DOHH2 (cell line): Measurements from ENCODE around the gene DCAF11.

Experiments
- H3F3A ChIP-seq: fragments of 200-600 bp; sonication (generic), shearing (Covaris generic); 2 replicates; pipeline ENCODE4 v1.6.0; 2016; ENCODE audit warnings: antibody characterized with exemption, mild to moderate bottlenecking; ENCODE audit not compliant: control insufficient read depth, insufficient read depth
- H3K27ac ChIP-seq: fragments of 200-600 bp; sonication (generic); 2 replicates; pipeline ENCODE4 v1.5.1; 2014; ENCODE audit warnings: low read depth, mild to moderate bottlenecking, low read length, moderate library complexity
- H3K27me3 ChIP-seq: fragments of 200-600 bp; sonication (generic); 2 replicates; pipeline ENCODE4 v1.6.1; 2014; ENCODE audit warnings: mild to moderate bottlenecking, low read length, mixed read lengths; ENCODE audit not compliant: control insufficient read depth
- H3K36me3 ChIP-seq: fragments of 200-600 bp; sonication (generic); 2 replicates; pipeline ENCODE4 v1.6.1; 2014; ENCODE audit warnings: mild to moderate bottlenecking, low read length, moderate library complexity, mixed read lengths; ENCODE audit not compliant: control insufficient read depth
- H3K4me1 ChIP-seq: fragments of 200-600 bp; sonication (generic); 2 replicates; pipeline ENCODE4 v1.6.1; 2014; ENCODE audit warnings: mild to moderate bottlenecking, low read length, mixed read lengths; ENCODE audit not compliant: control insufficient read depth
- H3K4me2 ChIP-seq: fragments of 200-600 bp; sonication (generic); 2 replicates; pipeline ENCODE4 v1.6.0; 2014; ENCODE audit warnings: mild to moderate bottlenecking, low read length, moderate library complexity
- H3K4me3 ChIP-seq: fragments of 200-600 bp; sonication (generic); 2 replicates; pipeline ENCODE4 v1.5.1; 2014; ENCODE audit warnings: mild to moderate bottlenecking, low read length, mixed read lengths
- H3K79me2 ChIP-seq: fragments of 200-600 bp; sonication (generic); 2 replicates; pipeline ENCODE4 v1.6.1; 2014; ENCODE audit warnings: mild to moderate bottlenecking, low read length, mixed read lengths; ENCODE audit not compliant: control insufficient read depth
- H3K9me2 ChIP-seq: fragments of 200-600 bp; sonication (generic); replicated peaks from 2 replicates; pipeline ENCODE4 v1.6.1; 2014; ENCODE audit warnings: mild to moderate bottlenecking, low read length, mixed read lengths; ENCODE audit not compliant: control insufficient read depth
- H3K9me3 ChIP-seq: fragments of 200-600 bp; sonication (generic); 2 replicates; pipeline ENCODE4 v1.6.1; 2014; ENCODE audit warnings: antibody characterized with exemption, low read length, mixed read lengths; ENCODE audit not compliant: control insufficient read depth, insufficient read depth
- H4K20me1 ChIP-seq: fragments of 200-600 bp; sonication (generic); 2 replicates; pipeline ENCODE4 v1.6.0; 2014; ENCODE audit warnings: low read depth, mild to moderate bottlenecking, antibody characterized with exemption, low read length, moderate library complexity; ENCODE audit not compliant: control insufficient read depth, insufficient read depth
- EZH2phosphoT487 ChIP-seq: fragments of 200-600 bp; sonication (generic); IDR thresholded peaks from 2 replicates; pipeline ENCODE4 v1.6.1; 2017; ENCODE audit warnings: borderline replicate concordance, mild to moderate bottlenecking, antibody characterized with exemption, low read length, moderate library complexity, mixed read lengths
- TF ChIP-seq, protein P1 (sequence below): fragments of 200-600 bp; sonication (generic); IDR thresholded peaks from one replicate; pipeline ENCODE4 v1.5.1; 2014; ENCODE audit warnings: antibody characterized with exemption, mild to moderate bottlenecking, low read depth, low read length; ENCODE audit not compliant: poor library complexity, severe bottlenecking

Gene DCAF11

GRCh38 chr14:24149302-24149969 lies 34.9 kb downstream of the DCAF11 start:
- H3F3A ChIP-seq = 0 out of 2 replicates have a peak, but pooled peaks cover 3% of the 10 kb centered on the region
- H3K4me1 ChIP-seq = peaks cover 24% of the 10 kb centered on the region
- TF ChIP-seq EZH2phosphoT487 = no peak
- TF ChIP-seq, protein P1, sequence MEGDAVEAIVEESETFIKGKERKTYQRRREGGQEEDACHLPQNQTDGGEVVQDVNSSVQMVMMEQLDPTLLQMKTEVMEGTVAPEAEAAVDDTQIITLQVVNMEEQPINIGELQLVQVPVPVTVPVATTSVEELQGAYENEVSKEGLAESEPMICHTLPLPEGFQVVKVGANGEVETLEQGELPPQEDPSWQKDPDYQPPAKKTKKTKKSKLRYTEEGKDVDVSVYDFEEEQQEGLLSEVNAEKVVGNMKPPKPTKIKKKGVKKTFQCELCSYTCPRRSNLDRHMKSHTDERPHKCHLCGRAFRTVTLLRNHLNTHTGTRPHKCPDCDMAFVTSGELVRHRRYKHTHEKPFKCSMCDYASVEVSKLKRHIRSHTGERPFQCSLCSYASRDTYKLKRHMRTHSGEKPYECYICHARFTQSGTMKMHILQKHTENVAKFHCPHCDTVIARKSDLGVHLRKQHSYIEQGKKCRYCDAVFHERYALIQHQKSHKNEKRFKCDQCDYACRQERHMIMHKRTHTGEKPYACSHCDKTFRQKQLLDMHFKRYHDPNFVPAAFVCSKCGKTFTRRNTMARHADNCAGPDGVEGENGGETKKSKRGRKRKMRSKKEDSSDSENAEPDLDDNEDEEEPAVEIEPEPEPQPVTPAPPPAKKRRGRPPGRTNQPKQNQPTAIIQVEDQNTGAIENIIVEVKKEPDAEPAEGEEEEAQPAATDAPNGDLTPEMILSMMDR = no peak
- H3K4me3 ChIP-seq = no peak overlapping the region
- peaks cover 52% of the 10 kb centered on the region for H3K36me3 ChIP-seq
- no peak overlapping the region for H3K4me2 ChIP-seq
- no peak overlapping the region for H3K27ac ChIP-seq
- peaks cover 3% of the 10 kb centered on the region; the same call in 1 of the 2 replicates for H4K20me1 ChIP-seq
- H3K9me3 ChIP-seq = no peaks in the 10 kb centered on the region
- H3K27me3 ChIP-seq = no peaks in the 10 kb centered on the region
- H3K9me2 ChIP-seq = no peaks in the 10 kb centered on the region
- H3K79me2 ChIP-seq = peaks cover 39% of the 10 kb centered on the region

DNA sequence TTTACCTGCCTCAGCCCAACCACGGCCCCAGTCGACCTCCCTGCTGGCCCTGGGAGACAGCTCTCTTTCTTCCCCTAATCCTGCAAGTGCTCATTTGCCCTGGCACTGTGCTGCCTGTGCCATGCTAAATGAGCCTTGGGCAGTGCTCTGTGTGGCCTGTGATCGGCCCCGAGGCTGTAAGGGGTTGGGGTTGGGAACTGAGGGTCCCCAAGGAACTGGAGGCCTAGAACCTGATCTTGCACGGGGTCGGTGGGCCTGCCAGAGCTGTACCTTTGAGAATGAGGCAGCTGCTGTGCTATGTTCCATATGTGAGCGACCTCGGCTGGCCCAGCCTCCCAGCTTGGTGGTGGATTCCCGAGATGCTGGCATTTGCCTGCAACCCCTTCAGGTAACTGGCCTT lies 35.5 kb downstream of the DCAF11 start:
- Histone ChIP-seq H3K27me3 (no peaks in the 10 kb centered on the region), H3K27ac (no peak overlapping the region), H3K4me2 (no peak overlapping the region), H3K36me3 (peaks cover 52% of the 10 kb centered on the region), H3F3A (0 out of 2 replicates have a peak, but pooled peaks cover 3% of the 10 kb centered on the region), H3K4me3 (no peak overlapping the region), H4K20me1 (peaks cover 3% of the 10 kb centered on the region; the same call in 1 of the 2 replicates), H3K9me2 (no peaks in the 10 kb centered on the region), H3K4me1 (peaks cover 20% of the 10 kb centered on the region), H3K9me3 (no peaks in the 10 kb centered on the region), H3K79me2 (peaks cover 34% of the 10 kb centered on the region)
- TF ChIP-seq, protein P1 = no peak
- TF ChIP-seq EZH2phosphoT487 = no peak

DNA sequence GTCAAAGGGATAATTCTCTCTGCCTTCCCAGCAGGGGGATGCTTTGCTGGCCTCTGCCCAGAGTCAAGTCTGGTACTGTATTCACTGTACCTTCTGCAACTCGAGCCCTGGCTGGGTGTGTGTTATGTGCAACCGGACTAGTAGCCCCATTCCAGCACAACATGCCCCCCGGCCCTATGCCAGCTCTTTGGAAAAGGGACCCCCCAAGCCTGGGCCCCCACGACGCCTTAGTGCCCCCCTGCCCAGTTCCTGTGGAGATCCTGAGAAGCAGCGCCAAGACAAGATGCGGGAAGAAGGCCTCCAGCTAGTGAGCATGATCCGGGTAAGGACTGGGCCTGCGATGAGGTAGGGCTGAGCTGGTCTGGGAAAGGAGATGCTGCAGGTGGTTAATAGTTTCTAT lies 36.0 kb downstream of the DCAF11 start:
- peaks cover 3% of the 10 kb centered on the region; the same call in 1 of the 2 replicates for H4K20me1 ChIP-seq
- H3K27ac ChIP-seq = no peak overlapping the region
- 0 out of 2 replicates have a peak, but pooled peaks cover 3% of the 10 kb centered on the region for H3F3A ChIP-seq
- TF ChIP-seq, protein P1 = no peak
- TF ChIP-seq EZH2phosphoT487 = no peak
- peaks cover 56% of the 10 kb centered on the region for H3K36me3 ChIP-seq
- no peak overlapping the region for H3K4me3 ChIP-seq
- H3K4me2 ChIP-seq = no peak overlapping the region
- no peaks in the 10 kb centered on the region for H3K9me2 ChIP-seq
- no peaks in the 10 kb centered on the region for H3K27me3 ChIP-seq
- H3K9me3 ChIP-seq = no peaks in the 10 kb centered on the region
- peaks cover 30% of the 10 kb centered on the region for H3K79me2 ChIP-seq
- peaks cover 15% of the 10 kb centered on the region for H3K4me1 ChIP-seq
